DND-41 (cell line): ENCODE data around the gene NF1.

Experiments
- CTCF ChIP-seq: IDR thresholded peaks from 2 replicates; pipeline ENCODE4 v1.5.1; 2012; ENCODE audit warnings: borderline replicate concordance, low read length, moderate library complexity, mild to moderate bottlenecking; ENCODE audit not compliant: poor library complexity, severe bottlenecking; ENCODE audit errors: extremely low read depth
- EZH2 ChIP-seq: IDR thresholded peaks from 3 replicates; pipeline ENCODE4 v1.6.1; 2012; ENCODE audit warnings: borderline replicate concordance, low read depth, mild to moderate bottlenecking, moderate library complexity, low read length, inconsistent platforms; ENCODE audit not compliant: severe bottlenecking

GRCh38 chr17:31052187-31052889 is 42.4 kb upstream of the NF1 start:
- TF ChIP-seq CTCF (no peak), EZH2 (no peak)
